OCI-LY3 (cell line): ENCODE data around the gene ARHGAP10.

Source experiments
- H2AFZ ChIP-seq: fragments of 200-600, 300-600 bp; shearing (Covaris generic); 2 replicates; pipeline ENCODE4 v1.6.0; 2014; ENCODE audit warnings: antibody characterized with exemption, low read depth, low read length
- H3K27ac ChIP-seq: fragments of 200-600, 300-600 bp; sonication (generic); 2 replicates; pipeline ENCODE4 v1.5.1; 2014; ENCODE audit warnings: mild to moderate bottlenecking, low read length, moderate library complexity, mixed read lengths
- H3K27me3 ChIP-seq: fragments of 200-600, 300-600 bp; sonication (generic); 2 replicates; pipeline ENCODE4 v1.6.1; 2014; ENCODE audit warnings: low read depth, low read length, mixed read lengths
- H3K36me3 ChIP-seq: fragments of 200-600, 300-600 bp; sonication (generic); replicated peaks from 2 replicates; pipeline ENCODE3; 2014; ENCODE audit warnings: low read depth, low read length, mixed read lengths
- H3K4me1 ChIP-seq: fragments of 300-600, 200-600 bp; sonication (generic); 2 replicates; pipeline ENCODE4 v1.6.1; 2014; ENCODE audit warnings: low read length, mixed read lengths
- H3K4me2 ChIP-seq: fragments of 200-600, 300-600 bp; sonication (generic); 2 replicates; pipeline ENCODE4 v1.6.1; 2014; ENCODE audit warnings: low read length, mixed read lengths
- H3K4me3 ChIP-seq: fragments of 300-600, 200-600 bp; sonication (generic); 2 replicates; pipeline ENCODE4 v1.5.1; 2014; ENCODE audit warnings: antibody characterized with exemption, mild to moderate bottlenecking, low read length, moderate library complexity
- H3K79me2 ChIP-seq: fragments of 300-600, 200-600 bp; shearing (Covaris generic); 2 replicates; pipeline ENCODE4 v1.6.1; 2014; ENCODE audit warnings: mild to moderate bottlenecking, low read length, mixed read lengths
- H3K9ac ChIP-seq: fragments of 300-600, 200-600 bp; shearing (Covaris generic); 2 replicates; pipeline ENCODE4 v1.6.0; 2014; ENCODE audit warnings: mild to moderate bottlenecking, low read length, moderate library complexity
- H3K9me3 ChIP-seq: fragments of 200-600, 300-600 bp; shearing (Covaris generic); 2 replicates; pipeline ENCODE4 v1.6.1; 2014; ENCODE audit warnings: low read length, mixed read lengths; ENCODE audit not compliant: insufficient read depth
- H4K20me1 ChIP-seq: fragments of 200-600, 300-600 bp; sonication (generic); 2 replicates; pipeline ENCODE4 v1.6.1; 2016; ENCODE audit warnings: low read length, mixed read lengths; ENCODE audit not compliant: insufficient read depth
- CTCF ChIP-seq: fragments of 200-600, 300-600 bp; sonication (generic); IDR thresholded peaks from 2 replicates; pipeline ENCODE4 v1.5.1; 2014; ENCODE audit warnings: antibody characterized with exemption, low read length, low read depth
- EZH2phosphoT487 ChIP-seq: fragments of 200-600 bp; shearing (Covaris generic); IDR thresholded peaks from 2 replicates; pipeline ENCODE4 v1.6.1; 2018; ENCODE audit warnings: antibody characterized with exemption, mixed run types, low read depth

Gene ARHGAP10

GRCh38 chr4:148089624-148090023 is 357.7 kb downstream of the ARHGAP10 start:
- H3K27ac ChIP-seq = no peak overlapping the region
- H4K20me1 ChIP-seq = no peaks in the 10 kb centered on the region
- H3K4me1 ChIP-seq = no peaks in the 10 kb centered on the region
- H3K4me3 ChIP-seq = no peak overlapping the region
- TF ChIP-seq CTCF = no peak
- TF ChIP-seq EZH2phosphoT487 = no peak
- no peak overlapping the region for H2AFZ ChIP-seq
- no peak overlapping the region for H3K4me2 ChIP-seq
- H3K9ac ChIP-seq = no peak overlapping the region
- no peaks in the 10 kb centered on the region for H3K36me3 ChIP-seq
- H3K9me3 ChIP-seq = no peaks in the 10 kb centered on the region
- no peaks in the 10 kb centered on the region for H3K27me3 ChIP-seq
- no peaks in the 10 kb centered on the region for H3K79me2 ChIP-seq

- Histone ChIP-seq H3K27me3 (no peaks in the 10 kb centered on the region), H3K27ac (no peak overlapping the region), H3K4me2 (no peak overlapping the region), H3K9me3 (no peaks in the 10 kb centered on the region), H3K79me2 (no peaks in the 10 kb centered on the region), H3K4me3 (no peak overlapping the region), H3K9ac (no peak overlapping the region), H3K4me1 (no peaks in the 10 kb centered on the region), H2AFZ (no peak overlapping the region), H3K36me3 (no peaks in the 10 kb centered on the region), H4K20me1 (no peaks in the 10 kb centered on the region)
- TF ChIP-seq CTCF = no peak
- no peak for TF ChIP-seq EZH2phosphoT487
These were observed 358.1 kb downstream of the ARHGAP10 start for GRCh38 chr4:148090029-148090428.

GRCh38 chr4:148090503-148091476 is 358.9 kb downstream of the ARHGAP10 start:
- no peaks in the 10 kb centered on the region for H3K4me1 ChIP-seq
- H3K27ac ChIP-seq = no peak overlapping the region
- no peaks in the 10 kb centered on the region for H3K9me3 ChIP-seq
- H4K20me1 ChIP-seq = no peaks in the 10 kb centered on the region
- no peak overlapping the region for H2AFZ ChIP-seq
- H3K36me3 ChIP-seq = no peaks in the 10 kb centered on the region
- no peak overlapping the region for H3K9ac ChIP-seq
- TF ChIP-seq CTCF (no peak), EZH2phosphoT487 (no peak)
- H3K79me2 ChIP-seq = no peaks in the 10 kb centered on the region
- H3K27me3 ChIP-seq = no peaks in the 10 kb centered on the region
- H3K4me2 ChIP-seq = no peak overlapping the region
- no peak overlapping the region for H3K4me3 ChIP-seq

- Histone ChIP-seq H3K27me3 (no peaks in the 10 kb centered on the region), H3K36me3 (no peaks in the 10 kb centered on the region), H4K20me1 (no peaks in the 10 kb centered on the region), H3K79me2 (no peaks in the 10 kb centered on the region), H3K4me3 (no peak overlapping the region), H3K9me3 (no peaks in the 10 kb centered on the region), H3K4me1 (no peaks in the 10 kb centered on the region), H3K9ac (no peak overlapping the region), H2AFZ (no peak overlapping the region), H3K4me2 (no peak overlapping the region), H3K27ac (no peak overlapping the region)
- TF ChIP-seq EZH2phosphoT487 (no peak), CTCF (no peak)
These were observed 360.0 kb downstream of the ARHGAP10 start for GRCh38 chr4:148091896-148092295.
